ENCODE results near the gene MRTFB. TPM values are rescaled to one million over a fixed set of nuclear protein-coding genes. Genes with fewer than 3 reads are reported as not detected.

Gene MRTFB
- total and polyA plus RNA-seq, 2 of the 13 experiments (the other 11 are each of a cell fraction or from before 2014, with no cell fraction given) = 11.4 to 14.0 TPM

DNA sequence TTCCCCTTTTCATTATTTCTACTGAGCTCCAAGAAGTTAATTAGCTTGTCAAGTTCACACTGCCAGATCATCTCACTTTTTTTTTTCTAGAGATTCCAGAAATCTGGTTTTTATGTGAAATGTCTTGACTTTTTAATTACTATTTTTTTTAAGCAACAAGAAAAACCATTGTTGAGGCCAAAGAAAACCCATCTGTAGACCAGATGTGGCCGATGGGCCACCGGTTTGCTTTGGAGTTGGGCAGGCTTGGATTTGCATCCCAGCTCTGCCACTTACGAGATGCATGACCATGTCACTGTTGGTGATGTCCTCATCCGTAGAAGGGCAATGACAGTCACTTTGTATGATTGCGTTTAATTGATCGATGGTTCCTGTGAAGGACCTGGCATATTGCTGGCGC is 34.2 kb upstream of the MRTFB start:
- H2AFZ ChIP-seq (ENCODE audit: low read length) = no peak overlapping the region

More for the DNA sequence above, 34.2 kb upstream of the MRTFB start:
- DNase-seq (ENCODE audit: low spot score) = no peak
- Histone ChIP-seq H3K4me2 (ENCODE audit: low read depth, low read length) (no peak overlapping the region), H3K4me1 (ENCODE audit: insufficient read depth, low read length) (no peaks in the 10 kb centered on the region), H3K36me3 (replicated peaks in 1 of 2; ENCODE audit: control insufficient read depth in 1 of 2, insufficient read depth in 2 of 2, low read length in 2 of 2) (no peaks in the 10 kb centered on the region), H3K27ac (ENCODE audit: extremely low read length, insufficient read depth, low read length) (no peak overlapping the region), H3K9ac (ENCODE audit: insufficient read depth, low read depth, low read length) (no peak overlapping the region), H3K4me3 (replicated peaks in 1 of 3; ENCODE audit: insufficient read depth in 1 of 3, low read depth in 2 of 3, low read length in 3 of 3) (no peak overlapping the region), H4K20me1 (ENCODE audit: insufficient read depth, low read length) (no peaks in the 10 kb centered on the region), H3K79me2 (ENCODE audit: insufficient read depth, low read length) (no peaks in the 10 kb centered on the region), H3K9me3 (ENCODE audit: low read length) (no peaks in the 10 kb centered on the region), H3K27me3 (ENCODE audit: control insufficient read depth in 1 of 2, insufficient read depth in 2 of 2, low read length in 2 of 2) (no peaks in the 10 kb centered on the region)
- no peak for FAIRE-seq
- ChIA-PET POLR2A (no interaction called here), CTCF (ENCODE audit: low intra/inter-chr PET ratio, low total read pairs) (no interaction called here)
- no TSS peak for BruUV-seq (replicated peaks)
- intact Hi-C loops (cut with micrococcal nuclease; ENCODE audit: unreplicated experiment) = no loop called here
- no peak for ATAC-seq
- in situ Hi-C loops (cut with HindIII; ENCODE audit: extremely low pct_ligation_motif_present, low pct_unique_long_range_greater_than_20kb) = no loop called here
- 49% methylated on average over 7 of the region's 7 CpGs for whole genome bisulfite sequencing (ENCODE audit: low lambda C conversion rate)
- TF ChIP-seq, protein P1, sequence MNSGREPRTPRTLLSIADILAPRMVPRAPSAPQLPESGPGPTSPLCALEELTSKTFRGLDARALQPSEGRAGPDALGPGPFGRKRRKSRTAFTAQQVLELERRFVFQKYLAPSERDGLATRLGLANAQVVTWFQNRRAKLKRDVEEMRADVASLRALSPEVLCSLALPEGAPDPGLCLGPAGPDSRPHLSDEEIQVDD (CRISPR knock-in tag; IDR thresholded peaks at IDR 0.05; ENCODE audit: borderline replicate concordance) = no peak
- TF ChIP-seq, protein P2, sequence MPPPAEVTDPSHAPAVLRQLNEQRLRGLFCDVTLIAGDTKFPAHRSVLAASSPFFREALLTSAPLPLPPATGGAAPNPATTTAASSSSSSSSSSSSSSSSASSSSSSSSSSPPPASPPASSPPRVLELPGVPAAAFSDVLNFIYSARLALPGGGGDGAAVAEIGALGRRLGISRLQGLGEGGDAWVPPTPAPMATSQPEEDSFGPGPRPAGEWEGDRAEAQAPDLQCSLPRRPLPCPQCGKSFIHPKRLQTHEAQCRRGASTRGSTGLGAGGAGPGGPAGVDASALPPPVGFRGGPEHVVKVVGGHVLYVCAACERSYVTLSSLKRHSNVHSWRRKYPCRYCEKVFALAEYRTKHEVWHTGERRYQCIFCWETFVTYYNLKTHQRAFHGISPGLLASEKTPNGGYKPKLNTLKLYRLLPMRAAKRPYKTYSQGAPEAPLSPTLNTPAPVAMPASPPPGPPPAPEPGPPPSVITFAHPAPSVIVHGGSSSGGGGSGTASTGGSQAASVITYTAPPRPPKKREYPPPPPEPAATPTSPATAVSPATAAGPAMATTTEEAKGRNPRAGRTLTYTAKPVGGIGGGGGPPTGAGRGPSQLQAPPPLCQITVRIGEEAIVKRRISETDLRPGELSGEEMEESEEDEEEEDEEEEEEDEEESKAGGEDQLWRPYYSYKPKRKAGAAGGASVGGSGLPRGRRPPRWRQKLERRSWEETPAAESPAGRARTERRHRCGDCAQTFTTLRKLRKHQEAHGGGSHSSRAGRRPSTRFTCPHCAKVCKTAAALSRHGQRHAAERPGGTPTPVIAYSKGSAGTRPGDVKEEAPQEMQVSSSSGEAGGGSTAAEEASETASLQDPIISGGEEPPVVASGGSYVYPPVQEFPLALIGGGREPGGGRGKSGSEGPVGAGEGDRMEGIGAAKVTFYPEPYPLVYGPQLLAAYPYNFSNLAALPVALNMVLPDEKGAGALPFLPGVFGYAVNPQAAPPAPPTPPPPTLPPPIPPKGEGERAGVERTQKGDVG (CRISPR knock-in tag; IDR thresholded peaks at IDR 0.05; ENCODE audit: borderline replicate concordance) = no peak
- TF ChIP-seq MAFG (CRISPR knock-in tag; IDR thresholded peaks at IDR 0.05) (no peak), TGIF2 (CRISPR knock-in tag; IDR thresholded peaks at IDR 0.05) (no peak), SOX5 (CRISPR knock-in tag; IDR thresholded peaks at IDR 0.05; ENCODE audit: borderline replicate concordance) (no peak), ZBTB20 (CRISPR knock-in tag; IDR thresholded peaks at IDR 0.05; ENCODE audit: borderline replicate concordance, low read depth) (no peak), SIX4 (CRISPR knock-in tag; IDR thresholded peaks at IDR 0.05) (no peak), SETDB1 (CRISPR knock-in tag; IDR thresholded peaks at IDR 0.05; ENCODE audit: borderline replicate concordance) (no peak), ZNF530 (CRISPR knock-in tag; IDR thresholded peaks at IDR 0.05; ENCODE audit: low read depth) (no peak), ZNF569 (CRISPR knock-in tag; IDR thresholded peaks at IDR 0.05; ENCODE audit: borderline replicate concordance) (no peak), ZNF20 (CRISPR knock-in tag; IDR thresholded peaks at IDR 0.05) (no peak), SIX1 (CRISPR knock-in tag; IDR thresholded peaks at IDR 0.05; ENCODE audit: borderline replicate concordance) (no peak), DPF2 (CRISPR knock-in tag; IDR thresholded peaks at IDR 0.05; ENCODE audit: borderline replicate concordance, low read depth) (no peak), ESRRA (CRISPR knock-in tag; IDR thresholded peaks at IDR 0.05; ENCODE audit: low read depth) (no peak), ZNF777 (CRISPR knock-in tag; IDR thresholded peaks at IDR 0.05) (no peak), NFYB (CRISPR knock-in tag; IDR thresholded peaks at IDR 0.05) (no peak), ZFP36L2 (CRISPR knock-in tag; IDR thresholded peaks at IDR 0.05) (no peak), MAFK (conservative IDR thresholded peaks at IDR 0.05 in 1 of 2, IDR thresholded peaks at IDR 0.05 in 1 of 2; ENCODE audit: low read length in 2 of 2) (no peak)
- TF ChIP-seq, protein P3, sequence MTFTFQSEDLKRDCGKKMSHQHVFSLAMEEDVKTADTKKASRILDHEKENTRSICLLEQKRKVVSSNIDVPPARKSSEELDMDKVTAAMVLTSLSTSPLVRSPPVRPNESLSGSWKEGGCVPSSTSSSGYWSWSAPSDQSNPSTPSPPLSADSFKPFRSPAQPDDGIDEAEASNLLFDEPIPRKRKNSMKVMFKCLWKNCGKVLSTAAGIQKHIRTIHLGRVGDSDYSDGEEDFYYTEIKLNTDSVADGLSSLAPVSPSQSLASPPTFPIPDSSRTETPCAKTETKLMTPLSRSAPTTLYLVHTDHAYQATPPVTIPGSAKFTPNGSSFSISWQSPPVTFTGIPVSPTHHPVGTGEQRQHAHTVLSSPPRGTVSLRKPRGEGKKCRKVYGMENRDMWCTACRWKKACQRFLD (CRISPR knock-in tag; IDR thresholded peaks at IDR 0.05; ENCODE audit: borderline replicate concordance) = no peak
- TF ChIP-seq, protein P4, sequence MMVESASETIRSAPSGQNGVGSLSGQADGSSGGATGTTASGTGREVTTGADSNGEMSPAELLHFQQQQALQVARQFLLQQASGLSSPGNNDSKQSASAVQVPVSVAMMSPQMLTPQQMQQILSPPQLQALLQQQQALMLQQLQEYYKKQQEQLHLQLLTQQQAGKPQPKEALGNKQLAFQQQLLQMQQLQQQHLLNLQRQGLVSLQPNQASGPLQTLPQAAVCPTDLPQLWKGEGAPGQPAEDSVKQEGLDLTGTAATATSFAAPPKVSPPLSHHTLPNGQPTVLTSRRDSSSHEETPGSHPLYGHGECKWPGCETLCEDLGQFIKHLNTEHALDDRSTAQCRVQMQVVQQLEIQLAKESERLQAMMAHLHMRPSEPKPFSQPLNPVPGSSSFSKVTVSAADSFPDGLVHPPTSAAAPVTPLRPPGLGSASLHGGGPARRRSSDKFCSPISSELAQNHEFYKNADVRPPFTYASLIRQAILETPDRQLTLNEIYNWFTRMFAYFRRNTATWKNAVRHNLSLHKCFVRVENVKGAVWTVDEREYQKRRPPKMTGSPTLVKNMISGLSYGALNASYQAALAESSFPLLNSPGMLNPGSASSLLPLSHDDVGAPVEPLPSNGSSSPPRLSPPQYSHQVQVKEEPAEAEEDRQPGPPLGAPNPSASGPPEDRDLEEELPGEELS (CRISPR knock-in tag; IDR thresholded peaks at IDR 0.05) = no peak

All from HepG2 (cell line).